HG03354 (cell line): ENCODE data around the gene HLCS.

ENCODE experiments used
- ATAC-seq: cut with Tn5 transposase; IDR thresholded peaks from one replicate; pipeline ENCODE4 v1.9.1; 2021; ENCODE audit warnings: mild to moderate bottlenecking; ENCODE audit not compliant: unreplicated experiment, poor library complexity, severe bottlenecking

The HLCS gene

DNA sequence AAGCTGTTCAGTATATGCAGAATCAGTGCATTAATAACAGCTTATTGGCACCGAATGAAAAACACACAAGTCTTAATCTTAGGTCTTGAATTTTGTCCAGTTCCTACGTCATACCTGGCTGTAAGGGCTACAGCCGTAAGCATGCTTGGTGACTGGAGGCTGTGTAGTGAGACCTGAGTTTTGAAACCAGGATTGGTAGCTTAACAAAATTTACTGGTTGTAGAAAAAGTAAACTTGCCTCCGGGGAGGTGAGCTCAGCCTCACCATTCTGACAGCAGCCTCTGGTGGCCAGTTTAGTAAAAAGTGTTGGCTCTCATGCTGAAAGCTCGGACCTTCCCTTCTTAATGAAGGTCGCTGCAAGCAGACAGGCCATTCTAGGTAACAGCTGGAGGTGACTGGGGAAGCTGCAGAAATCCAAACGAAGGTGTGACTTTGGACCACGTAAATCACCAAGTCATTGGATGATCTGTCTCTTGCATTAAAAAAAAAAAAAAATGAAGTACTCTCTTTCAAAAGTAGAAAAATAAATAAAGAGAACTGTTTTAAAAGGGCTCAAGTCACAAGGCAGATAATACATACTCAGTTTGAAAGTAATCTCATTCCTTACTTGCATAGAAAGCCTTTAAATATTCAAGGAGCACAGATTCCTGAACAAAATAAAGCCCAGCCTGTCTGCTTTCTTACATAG, 48.9 kb downstream of the HLCS start:
- ATAC-seq: no peak

DNA sequence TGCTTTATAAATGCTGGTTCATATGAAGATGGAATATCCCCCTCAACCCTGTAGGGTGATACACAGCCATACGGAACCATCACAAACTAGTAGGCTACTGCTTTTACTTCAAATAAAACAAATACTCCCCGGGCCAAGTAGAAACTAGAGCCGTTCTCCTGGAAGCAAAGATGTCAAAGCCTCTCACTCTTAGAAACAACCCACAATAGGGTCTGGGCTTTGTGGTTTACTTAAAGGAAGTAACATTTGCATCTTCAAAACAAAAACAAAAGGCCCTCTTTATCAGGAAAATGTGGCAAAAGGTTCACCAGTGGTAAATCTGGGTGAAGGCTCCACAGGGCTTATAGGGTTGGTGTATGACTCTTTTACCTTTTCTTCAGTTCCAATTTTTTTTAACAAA, 49.8 kb downstream of the HLCS start:
- ATAC-seq: no peak

- no peak for ATAC-seq
These were observed 50.7 kb downstream of the HLCS start for GRCh38 chr21:36915696-36916245.

GRCh38 chr21:36915014-36915695, 51.3 kb downstream of the HLCS start:
- no peak for ATAC-seq

DNA sequence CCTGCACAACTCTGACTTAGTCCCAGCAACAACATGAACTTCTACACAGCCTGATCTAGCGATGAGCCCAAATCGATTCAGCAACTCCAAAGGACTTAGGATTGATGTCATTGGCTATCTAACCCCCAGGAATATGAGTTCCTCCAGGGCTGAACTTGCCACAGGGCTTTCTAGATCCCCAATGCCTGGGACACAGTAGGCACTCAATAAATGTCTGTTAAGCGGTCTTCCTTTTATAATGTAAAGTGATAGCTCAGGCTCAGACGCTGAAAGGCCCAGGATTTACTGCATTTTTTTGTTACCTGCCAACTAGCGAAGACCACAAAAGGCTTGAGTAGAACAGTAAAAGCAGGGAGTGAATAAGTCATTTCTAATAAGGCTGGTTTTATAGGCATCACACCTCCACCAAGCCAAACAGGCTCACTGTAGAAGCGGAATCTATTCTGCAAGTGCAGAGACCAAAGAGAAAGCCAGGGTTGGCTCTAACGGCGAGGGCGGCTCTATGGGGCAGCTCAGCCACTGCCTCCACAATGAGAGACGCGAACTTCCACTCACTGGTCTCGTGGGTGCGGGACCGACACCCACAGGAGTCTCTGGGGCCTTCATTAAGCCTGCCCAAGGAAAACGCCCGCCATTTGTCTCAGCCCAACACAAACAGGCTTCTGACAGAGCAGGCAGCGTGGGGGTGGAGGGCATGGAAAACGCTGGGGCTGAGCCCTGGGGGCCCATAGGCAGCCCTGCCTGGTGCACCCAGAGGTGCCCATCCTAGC, 52.0 kb downstream of the HLCS start:
- ATAC-seq: no peak

DNA sequence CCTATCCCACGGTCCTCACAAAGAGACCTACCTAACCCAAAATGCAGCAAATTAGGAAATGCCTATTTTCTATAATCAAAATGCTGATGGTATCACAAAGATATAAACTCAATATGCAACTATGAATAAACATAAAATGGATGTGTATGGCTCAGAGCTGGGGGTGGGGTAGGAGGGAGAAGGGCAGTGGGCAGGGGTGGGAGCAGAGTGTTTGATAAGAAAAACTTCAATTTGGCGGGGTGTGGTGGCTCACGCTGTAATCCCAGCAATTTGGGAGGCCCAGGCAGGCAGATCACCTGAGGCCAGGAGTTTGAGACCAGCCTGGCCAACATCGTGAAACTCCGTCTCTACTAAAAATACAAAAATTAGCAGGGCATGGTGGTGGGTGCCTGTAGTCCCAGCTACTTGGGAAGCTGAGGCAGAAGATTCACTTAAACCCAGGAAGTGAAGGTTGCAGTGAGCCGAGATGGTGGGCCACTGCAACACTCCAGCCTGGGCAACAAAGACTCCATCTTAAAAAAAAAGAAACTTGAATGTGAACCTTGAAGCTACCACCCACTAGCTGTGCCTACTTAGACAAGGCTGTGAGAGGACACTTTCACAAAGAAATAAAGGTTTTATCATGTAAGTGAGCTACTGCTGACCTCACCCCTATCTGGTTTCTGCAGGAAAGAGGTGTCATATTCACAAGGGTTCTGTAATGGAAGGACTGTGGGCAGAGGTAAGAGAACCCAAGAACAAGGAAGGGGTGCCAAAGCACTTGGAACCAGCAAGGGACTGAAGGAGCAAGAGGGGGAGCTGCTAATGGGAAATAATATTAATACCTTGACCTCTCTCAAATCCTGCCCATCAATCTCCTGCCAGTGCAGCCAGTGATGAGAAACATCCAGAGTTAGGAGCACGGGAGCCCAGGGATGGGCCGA, 53.0 kb downstream of the HLCS start:
- ATAC-seq: no peak

GRCh38 chr21:36910581-36911307, 55.7 kb downstream of the HLCS start:
- ATAC-seq: no peak

DNA sequence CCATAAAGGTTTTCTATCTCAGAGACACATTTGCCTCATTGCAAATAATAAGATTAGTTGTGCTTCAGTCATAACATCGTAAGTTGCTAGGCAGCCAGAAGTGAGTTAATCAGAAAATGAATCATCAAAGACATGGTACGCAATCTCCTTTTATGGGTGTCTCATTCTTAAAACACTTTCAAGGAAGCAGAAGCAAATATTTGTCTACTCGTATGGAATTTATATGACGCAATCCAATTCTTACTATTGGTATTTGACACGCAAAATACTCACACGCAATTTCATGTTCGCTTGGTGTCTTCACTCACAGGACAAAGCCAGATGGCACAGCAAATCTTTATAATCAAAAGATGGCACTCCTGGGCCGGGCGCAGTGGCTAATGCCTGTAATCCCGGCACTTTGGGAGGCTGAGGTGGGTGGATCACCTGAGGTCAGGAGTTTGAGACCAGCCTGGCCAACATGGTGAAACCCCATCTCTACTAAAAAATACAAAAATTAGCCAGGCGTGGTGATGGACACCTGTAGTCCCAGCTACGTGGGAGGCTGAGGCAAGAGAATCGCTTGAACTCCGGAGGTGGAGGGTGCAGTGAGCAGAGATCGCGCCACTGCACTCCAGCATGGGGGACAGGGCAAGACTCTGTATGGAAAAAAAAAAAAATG, 56.4 kb downstream of the HLCS start:
- ATAC-seq: no peak

DNA sequence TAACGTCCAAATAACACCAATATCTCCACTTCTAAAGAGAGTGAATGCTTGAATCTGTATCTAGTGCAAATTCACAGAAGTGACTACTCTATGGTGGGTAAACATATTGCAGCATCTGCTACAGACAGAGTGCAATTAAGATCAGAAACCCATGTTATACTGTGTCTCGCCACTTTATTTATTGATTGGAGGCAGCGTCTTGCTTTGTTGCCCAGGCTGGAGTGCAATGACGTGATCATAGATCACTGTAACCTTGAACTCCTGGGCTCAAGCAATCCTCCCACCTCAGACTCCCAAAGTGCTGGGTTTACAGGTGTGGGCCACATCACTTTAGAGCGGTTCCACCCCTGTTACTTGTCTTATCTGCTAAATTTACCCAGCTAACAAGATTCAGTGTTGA, 57.0 kb downstream of the HLCS start:
- ATAC-seq: no peak

DNA sequence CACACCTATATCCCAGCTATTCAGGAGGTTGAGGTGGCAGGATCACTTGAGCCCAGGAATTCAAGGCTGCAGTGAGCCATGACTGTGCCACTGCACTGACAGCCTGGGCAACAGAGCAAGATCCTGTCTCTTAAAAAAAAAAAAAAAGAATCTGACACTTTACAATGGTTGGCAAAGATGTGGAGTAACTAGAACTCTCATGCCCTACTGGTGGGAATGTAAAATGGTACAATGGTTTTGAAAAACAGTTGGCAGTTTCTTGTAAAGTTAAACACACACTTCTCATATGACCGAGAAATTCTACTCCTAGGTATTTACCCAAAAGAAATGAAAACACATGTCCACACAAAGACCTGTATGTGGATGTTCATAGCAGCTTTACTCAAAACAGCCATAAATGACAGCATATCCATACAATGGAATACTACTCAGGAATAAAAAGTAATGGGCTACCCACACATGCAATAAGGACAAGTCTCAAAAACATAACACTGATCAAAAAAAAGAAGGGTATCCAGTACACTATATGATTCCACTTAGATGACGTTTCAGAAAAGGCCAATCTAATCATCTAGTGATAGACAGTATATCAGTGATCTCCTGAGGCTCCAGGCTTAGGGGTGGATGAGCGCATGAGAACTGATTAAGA, 58.1 kb downstream of the HLCS start:
- no peak for ATAC-seq

DNA sequence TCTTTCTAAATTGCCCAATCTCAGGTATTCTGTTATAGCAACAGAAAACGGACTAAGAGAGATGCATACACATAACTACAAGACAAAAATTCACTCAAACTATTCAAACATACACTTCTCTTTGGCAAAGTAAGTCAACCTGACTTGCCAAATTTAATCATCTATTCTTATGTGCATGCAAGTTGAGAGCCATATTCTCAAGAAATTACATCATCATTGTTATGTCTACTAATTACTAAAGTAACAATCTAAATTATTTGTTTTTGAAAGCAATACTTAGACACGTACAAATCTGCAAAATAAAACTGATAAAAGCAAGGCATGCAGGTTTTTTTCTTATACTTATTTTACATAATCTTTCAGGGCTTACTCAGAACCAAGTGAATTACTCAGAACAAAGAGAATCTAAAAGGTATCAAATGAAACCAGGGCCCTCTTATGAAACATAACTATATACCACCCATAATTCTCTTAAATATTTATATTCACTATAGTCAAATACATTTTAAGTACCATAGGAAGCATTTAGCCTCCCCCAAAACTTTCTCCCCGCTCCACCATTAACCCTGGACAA, 62.3 kb downstream of the HLCS start:
- ATAC-seq: no peak

DNA sequence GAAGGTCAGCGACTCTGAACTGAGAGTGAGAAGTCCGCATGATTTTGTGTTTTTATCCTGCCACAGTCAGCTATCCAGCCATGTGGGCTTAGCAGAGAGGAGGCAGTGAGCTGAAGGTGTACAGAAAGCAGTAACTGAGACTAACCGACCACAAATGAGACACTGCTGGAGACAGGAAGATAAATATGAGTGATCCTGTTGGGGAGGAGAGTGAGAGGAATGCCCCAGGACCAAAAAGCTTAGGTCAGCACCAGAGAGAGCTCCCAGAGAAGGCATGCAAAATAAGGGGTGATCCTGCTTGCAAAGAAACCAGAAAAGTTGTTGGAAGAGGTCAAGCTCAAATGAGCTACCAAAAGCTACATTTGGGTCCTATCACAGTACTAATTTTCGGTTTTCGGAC, 63.7 kb downstream of the HLCS start:
- ATAC-seq: no peak

GRCh38 chr21:36902331-36902730, 64.1 kb downstream of the HLCS start:
- ATAC-seq: no peak

DNA sequence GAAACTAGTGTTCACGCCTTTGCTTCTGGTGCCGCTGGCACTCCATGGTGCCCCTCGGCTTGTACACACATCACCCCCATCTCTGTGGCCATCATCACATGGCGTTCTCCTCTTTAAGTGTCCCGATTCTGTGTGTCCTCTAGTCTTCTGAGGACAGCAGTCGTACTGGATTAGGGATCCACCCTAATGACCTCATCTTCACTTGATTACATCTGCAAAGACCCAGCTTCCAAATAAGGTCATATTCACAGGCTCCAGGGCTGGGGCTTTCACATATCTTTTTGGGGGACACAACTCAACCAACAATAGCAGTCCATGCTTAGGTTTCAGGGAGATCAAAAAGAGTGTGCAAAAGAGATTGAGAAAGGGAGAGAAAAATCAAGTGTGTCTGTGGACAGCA, 64.9 kb downstream of the HLCS start:
- ATAC-seq: no peak

DNA sequence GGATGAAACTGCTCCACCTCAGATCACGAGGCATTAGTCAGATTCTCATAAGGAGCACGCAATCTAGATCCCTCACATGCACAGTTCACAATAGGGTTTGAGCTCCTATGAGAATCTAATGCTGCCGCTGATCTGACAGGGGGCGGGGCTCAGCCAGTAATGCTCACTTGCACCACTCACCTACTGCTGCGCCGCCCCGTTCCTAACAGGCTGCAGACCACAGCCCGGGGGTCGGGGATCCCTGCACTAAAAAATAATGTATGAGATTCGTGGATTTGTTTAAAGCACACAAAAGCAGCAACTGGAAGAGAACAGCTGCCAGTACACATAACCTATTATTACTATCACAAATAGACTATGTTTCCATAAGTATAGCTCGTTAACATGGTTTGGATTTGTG, 72.9 kb downstream of the HLCS start:
- ATAC-seq: no peak

DNA sequence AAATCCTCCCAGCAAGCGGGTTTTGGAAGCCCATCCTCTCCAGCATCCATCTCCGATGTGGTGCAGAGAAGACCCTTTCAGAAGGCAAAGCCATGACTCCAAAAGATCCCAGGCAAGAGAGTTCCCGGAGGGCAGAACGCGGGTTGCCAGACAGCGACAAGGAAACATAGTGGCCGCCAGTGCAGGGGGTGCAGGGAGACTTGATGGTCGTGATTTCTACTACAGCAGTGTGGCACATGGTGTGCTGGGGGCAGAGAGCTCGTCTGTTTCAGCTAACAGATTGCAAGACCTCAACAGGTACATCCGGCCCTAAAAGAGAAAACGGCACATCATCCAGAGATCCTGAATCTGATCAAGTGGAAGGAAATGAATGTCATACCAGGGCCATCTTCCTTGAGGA, 74.3 kb downstream of the HLCS start:
- no peak for ATAC-seq

DNA sequence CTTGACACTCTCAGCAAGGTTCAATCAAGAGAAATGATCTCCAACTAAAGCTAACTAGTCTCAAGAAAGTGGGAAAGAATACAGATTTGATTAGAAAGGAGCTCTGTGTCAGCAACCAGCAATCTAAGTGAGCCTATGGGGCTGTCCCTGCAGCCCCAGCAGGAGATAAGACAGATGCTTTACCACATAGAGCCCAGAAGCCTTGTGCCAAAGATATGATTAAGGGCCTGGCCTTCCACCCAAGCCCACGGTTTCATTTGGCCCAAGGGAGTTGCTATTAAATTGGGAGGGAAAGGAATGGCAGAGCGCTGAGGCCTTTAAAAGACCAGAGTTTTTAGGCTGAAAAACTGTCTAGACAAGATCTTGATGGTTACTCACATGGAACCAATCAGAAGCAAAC, 74.8 kb downstream of the HLCS start:
- ATAC-seq: no peak

DNA sequence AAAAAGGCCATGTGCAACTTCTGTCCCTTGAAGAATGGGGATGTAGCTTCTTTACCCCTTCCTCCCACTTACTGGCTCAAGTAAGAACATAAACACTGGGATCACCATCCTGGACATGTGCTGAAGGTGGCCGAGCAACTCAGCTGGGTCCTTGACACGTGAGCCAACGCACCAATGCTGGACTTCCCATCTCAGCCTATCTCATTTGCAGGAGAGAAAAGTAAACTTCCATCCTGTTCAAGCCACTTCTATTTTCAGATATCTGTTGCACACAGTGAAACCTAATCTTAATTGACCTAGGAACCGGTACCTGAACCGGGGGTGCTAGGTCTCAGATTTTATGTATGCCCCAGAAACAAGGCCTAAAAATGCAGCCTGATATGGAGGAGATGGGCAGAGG, 75.3 kb downstream of the HLCS start:
- ATAC-seq: no peak
